ENCODE data around the gene SASH1.

SASH1 gene

GRCh38 chr6:148441454-148441911 lies 98.8 kb downstream of the SASH1 start:
- Histone ChIP-seq H3K9me3 (ENCODE audit: control insufficient read depth, insufficient read depth, low read depth, low read length) (no peaks in the 10 kb centered on the region), H3K4me3 (ENCODE audit: low read depth, low read length) (no peak overlapping the region), H3K27ac (ENCODE audit: extremely low read depth, low read depth, low read length) (no peak overlapping the region), H3K4me1 (ENCODE audit: control insufficient read depth, insufficient read depth, low read length) (no peaks in the 10 kb centered on the region), H3K36me3 (ENCODE audit: control insufficient read depth in 2 of 2, insufficient read depth in 1 of 2, low read length in 2 of 2) (peaks cover 0 to 6% of the 10 kb centered on the region in 2 experiments; a peak in 1 of 3 replicates)
- CTCF ChIA-PET = interaction anchor here (0.8 to 1.1 kb wide), 2 partner anchors 13 to 14 kb away, joined by 3 read pairs; no protein-coding TSS in a partner anchor
- POLR2A ChIA-PET = no interaction called here
- TF ChIP-seq ZNF280C (tag by site-specific recombination; IDR thresholded peaks at IDR 0.05) (no peak), ZNF530 (tag by site-specific recombination; IDR thresholded peaks at IDR 0.05; ENCODE audit: low read depth) (no peak), CTCF (tag by site-specific recombination; IDR thresholded peaks at IDR 0.05) (no peak), ZNF248 (tag by site-specific recombination; IDR thresholded peaks at IDR 0.05) (no peak), ZNF580 (tag by site-specific recombination; IDR thresholded peaks at IDR 0.05) (no peak), ZNF513 (tag by site-specific recombination; IDR thresholded peaks at IDR 0.05) (no peak), PRDM10 (tag by site-specific recombination; IDR thresholded peaks at IDR 0.05) (no peak), ZBTB7A (tag by site-specific recombination; IDR thresholded peaks at IDR 0.05; ENCODE audit: low read depth) (no peak), ZNF670 (tag by site-specific recombination; IDR thresholded peaks at IDR 0.05; ENCODE audit: low read depth) (no peak), ZNF37A (tag by site-specific recombination; IDR thresholded peaks at IDR 0.05) (no peak), KLF10 (tag by site-specific recombination; IDR thresholded peaks at IDR 0.05) (no peak), ZNF362 (tag by site-specific recombination; IDR thresholded peaks at IDR 0.05) (no peak), ZNF571 (tag by site-specific recombination; IDR thresholded peaks at IDR 0.05) (no peak), HOXD13 (CRISPR knock-in tag; IDR thresholded peaks at IDR 0.05; ENCODE audit: borderline replicate concordance) (no peak)

Data from HEK293 (cell line).